H9 (cell line): ENCODE data around the gene RAB19. TPM values are rescaled to one million over a fixed set of nuclear protein-coding genes. Genes with fewer than 3 reads are reported as not detected.
"Not testable (repeated sequence)": the region's sequence is repeated elsewhere in the genome, so short reads cannot be mapped to it uniquely, and the experiment has no call there.

Source experiments
- DNase-seq: peaks from one replicate; pipeline ENCODE4 v3.0.0-alpha.2; 2017
- H2AFZ ChIP-seq: one replicate; pipeline ENCODE4 v1.6.1; 2013; ENCODE audit warnings: mild to moderate bottlenecking, low read length, control low read depth, moderate library complexity
- H2AK5ac ChIP-seq: 2 replicates; pipeline ENCODE4 v1.6.1; 2013; ENCODE audit warnings: low read length, control low read depth, mixed read lengths; ENCODE audit not compliant: insufficient read length
- H2BK120ac ChIP-seq: one replicate; pipeline ENCODE4 v1.6.1; 2013; ENCODE audit warnings: low read depth, mild to moderate bottlenecking, low read length, control low read depth, inconsistent platforms; ENCODE audit not compliant: poor library complexity, severe bottlenecking
- H2BK12ac ChIP-seq: 2 replicates; pipeline ENCODE4 v1.6.1; 2013; ENCODE audit warnings: low read length, control low read depth, mixed read lengths, low read depth; ENCODE audit not compliant: insufficient read length
- H2BK15ac ChIP-seq: 2 replicates; pipeline ENCODE4 v1.6.1; 2013; ENCODE audit warnings: low read depth, low read length, control low read depth
- H2BK20ac ChIP-seq: one replicate; pipeline ENCODE4 v1.6.1; 2013; ENCODE audit warnings: low read depth, mild to moderate bottlenecking, low read length, control low read depth, inconsistent platforms; ENCODE audit not compliant: poor library complexity, severe bottlenecking
- H2BK5ac ChIP-seq: 2 replicates; pipeline ENCODE4 v1.6.1; 2013; ENCODE audit warnings: low read length, control low read depth, mixed read lengths; ENCODE audit not compliant: insufficient read length
- H3K14ac ChIP-seq: 2 replicates; pipeline ENCODE4 v1.6.1; 2013; ENCODE audit warnings: low read length, control low read depth; ENCODE audit not compliant: insufficient read depth
- H3K18ac ChIP-seq: 2 replicates; pipeline ENCODE4 v1.6.1; 2013; ENCODE audit warnings: low read depth, mild to moderate bottlenecking, mixed read lengths, low read length, control low read depth; ENCODE audit not compliant: insufficient read length
- H3K23ac ChIP-seq: 2 replicates; pipeline ENCODE4 v1.6.1; 2013; ENCODE audit warnings: low read length, control low read depth, mixed read lengths, low read depth; ENCODE audit not compliant: insufficient read length
- H3K23me2 ChIP-seq: 2 replicates; pipeline ENCODE4 v1.6.1; 2013; ENCODE audit warnings: low read depth, mild to moderate bottlenecking, mixed read lengths, low read length, control low read depth; ENCODE audit not compliant: insufficient read length, poor library complexity, severe bottlenecking
- H3K27ac ChIP-seq: 2 replicates; pipeline ENCODE4 v1.5.1; 2013; ENCODE audit warnings: low read length, control low read depth, mixed read lengths, low read depth; ENCODE audit not compliant: insufficient read length
- H3K27me3 ChIP-seq: 2 replicates; pipeline ENCODE4 v1.6.1; 2013; ENCODE audit warnings: low read length, control low read depth, inconsistent platforms; ENCODE audit not compliant: insufficient read depth
- H3K4ac ChIP-seq: 2 replicates; pipeline ENCODE4 v1.6.1; 2013; ENCODE audit warnings: low read depth, mild to moderate bottlenecking, control low read depth, inconsistent platforms, low read length, moderate library complexity
- H3K4me1 ChIP-seq: 2 replicates; pipeline ENCODE4 v1.6.1; 2013; ENCODE audit warnings: low read length, control low read depth, inconsistent platforms; ENCODE audit not compliant: insufficient read depth
- H3K4me2 ChIP-seq: 2 replicates; pipeline ENCODE4 v1.6.1; 2013; ENCODE audit warnings: low read length, control low read depth, mixed read lengths; ENCODE audit not compliant: insufficient read length, insufficient read depth
- H3K56ac ChIP-seq: 2 replicates; pipeline ENCODE4 v1.6.1; 2013; ENCODE audit warnings: low read depth, mild to moderate bottlenecking, mixed read lengths, low read length, control low read depth; ENCODE audit not compliant: insufficient read length
- H3K79me1 ChIP-seq: 2 replicates; pipeline ENCODE4 v1.6.1; 2013; ENCODE audit warnings: low read depth, mild to moderate bottlenecking, moderate library complexity, low read length, control low read depth, inconsistent platforms; ENCODE audit not compliant: insufficient read depth, poor library complexity, severe bottlenecking
- H3K79me2 ChIP-seq: 2 replicates; pipeline ENCODE4 v1.6.1; 2013; ENCODE audit warnings: low read length, control low read depth, inconsistent platforms; ENCODE audit not compliant: insufficient read depth
- H3K9ac ChIP-seq: 2 replicates; pipeline ENCODE4 v1.6.1; 2013; ENCODE audit warnings: low read length, control low read depth, mixed read lengths; ENCODE audit not compliant: insufficient read length; ENCODE audit errors: extremely low read depth
- H3K9me3 ChIP-seq: one replicate; pipeline ENCODE4 v1.6.1; 2013; ENCODE audit warnings: low read depth, low read length, inconsistent platforms; ENCODE audit not compliant: control insufficient read depth
- H3T11ph ChIP-seq: one replicate; pipeline ENCODE4 v1.6.1; 2013; ENCODE audit warnings: mild to moderate bottlenecking, low read length, control low read depth, inconsistent platforms
- H4K20me1 ChIP-seq: one replicate; pipeline ENCODE4 v1.6.1; 2013; ENCODE audit not compliant: control insufficient read depth, insufficient read length, insufficient read depth
- H4K5ac ChIP-seq: 2 replicates; pipeline ENCODE4 v1.6.1; 2013; ENCODE audit warnings: low read depth, mild to moderate bottlenecking, mixed read lengths, low read length, control low read depth; ENCODE audit not compliant: insufficient read length
- H4K8ac ChIP-seq: replicated peaks from 2 replicates; pipeline ENCODE4 v1.6.1; 2013; ENCODE audit warnings: low read length, control low read depth, mixed read lengths, low read depth; ENCODE audit not compliant: insufficient read length
- H4K91ac ChIP-seq: 2 replicates; pipeline ENCODE4 v1.6.1; 2013; ENCODE audit warnings: low read depth, mild to moderate bottlenecking, moderate library complexity, mixed read lengths, low read length, control low read depth; ENCODE audit not compliant: insufficient read length
- H3K27ac Mint-ChIP-seq, 3 experiments: 2 replicates in 2 of 3; 3 replicates in 1 of 3; pipeline ENCODE4 v1.8.0; 2020 to 2021; ENCODE audit warnings: mixed read lengths in 3 of 3, mild to moderate bottlenecking in 1 of 3, moderate library complexity in 1 of 3
- H3K27me3 Mint-ChIP-seq: 2 replicates; pipeline ENCODE4 v1.8.0; 2021; ENCODE audit warnings: low read depth, mild to moderate bottlenecking, moderate library complexity, mixed read lengths
- H3K36me3 Mint-ChIP-seq, 3 experiments: 2 replicates in 2 of 3; 3 replicates in 1 of 3; pipeline ENCODE4 v1.8.0; 2020 to 2021; ENCODE audit warnings: low read depth in 3 of 3, mixed read lengths in 3 of 3; ENCODE audit not compliant: insufficient read depth in 1 of 3
- H3K4me1 Mint-ChIP-seq, 2 experiments: 2 replicates each; pipeline ENCODE4 v1.8.0; 2020; ENCODE audit warnings: mixed read lengths in 2 of 2
- H3K4me3 Mint-ChIP-seq, 2 experiments: 2 replicates in 1 of 2; 3 replicates in 1 of 2; pipeline ENCODE4 v1.8.0; 2020 to 2021; ENCODE audit warnings: mild to moderate bottlenecking in 2 of 2, mixed read lengths in 2 of 2, moderate library complexity in 1 of 2
- H3K9me3 Mint-ChIP-seq, 2 experiments: 2 replicates in 1 of 2; 3 replicates in 1 of 2; pipeline ENCODE4 v1.8.0; 2020; ENCODE audit warnings: mild to moderate bottlenecking in 2 of 2, mixed read lengths in 2 of 2, moderate library complexity in 1 of 2
- CTCF ChIP-seq: fragments of 200-600 bp; sonication (generic); conservative IDR thresholded peaks from 3 replicates; pipeline ENCODE4 v1.8.0; 2021; ENCODE audit warnings: antibody characterized with exemption, mild to moderate bottlenecking
- WGBS: extraction: QIAGEN DNeasy Blood & Tissue Kit; methylation state at CpG from one replicate; pipeline ENCODE4 v1.1.7; 2013; ENCODE audit warnings: missing lambda C conversion rate, low lambda C conversion rate, mixed read lengths; ENCODE audit not compliant: insufficient read length; ENCODE audit errors: extremely low coverage; 5-methylcytosine and 5-hydroxymethylcytosine counted together
- total RNA-seq: library from RNA; stranded (reverse); gene quantifications from 2 replicates; pipeline ENCODE4 v1.2.1, GENCODE V29; 2021

Gene RAB19
- total RNA-seq, 1 experiment from 2014 or later: 15.1 TPM

- no peak for TF ChIP-seq CTCF
- H3K56ac ChIP-seq: no peak overlapping the region
- no peak overlapping the region for H2BK120ac ChIP-seq
- no peak overlapping the region for H4K8ac ChIP-seq
- H3K9me3 ChIP-seq: no peaks in the 10 kb centered on the region
- no peak overlapping the region for H3K27ac ChIP-seq
- H3K79me2 ChIP-seq: no peaks in the 10 kb centered on the region
- Mint-ChIP-seq H3K27ac (peak overlapping the region in 2 of 3 experiments; percentile 41 to 80; a peak in 3 of 7 replicates), H3K4me3 (no peak overlapping the region), H3K27me3 (no peaks in the 10 kb centered on the region), H3K4me1 (peaks cover 86 to 87% of the 10 kb centered on the region in 2 experiments), H3K36me3 (peaks cover 35 to 48% (median 47%) of the 10 kb centered on the region in 3 experiments), H3K9me3 (no peaks in the 10 kb centered on the region)
- no peak overlapping the region for H2BK15ac ChIP-seq
- H3K23me2 ChIP-seq: no peaks in the 10 kb centered on the region
- no peak overlapping the region for H3K4me2 ChIP-seq
- H4K91ac ChIP-seq: no peak overlapping the region
- H4K20me1 ChIP-seq: no peaks in the 10 kb centered on the region
- no peak overlapping the region for H2BK20ac ChIP-seq
- H2BK12ac ChIP-seq: no peak overlapping the region
- no peaks in the 10 kb centered on the region for H3K27me3 ChIP-seq
- no peak overlapping the region for H2AK5ac ChIP-seq
- no peak overlapping the region for H3K18ac ChIP-seq
- H2AFZ ChIP-seq: no peak overlapping the region
- H3K79me1 ChIP-seq: peaks cover 2% of the 10 kb centered on the region
- no peak for DNase-seq
- no peak overlapping the region for H4K5ac ChIP-seq
- no peak overlapping the region for H3K4ac ChIP-seq
- H3K23ac ChIP-seq: no peak overlapping the region
- no peak overlapping the region for H3K14ac ChIP-seq
- H2BK5ac ChIP-seq: no peak overlapping the region
- no CpG with 5 or more reads among the region's 4 CpGs for WGBS
- peaks cover 35% of the 10 kb centered on the region for H3K4me1 ChIP-seq
- no peak overlapping the region for H3T11ph ChIP-seq
- H3K9ac ChIP-seq: no peak overlapping the region
These were observed 49.4 kb downstream of the RAB19 start for GRCh38 chr7:140453273-140453672.

DNA sequence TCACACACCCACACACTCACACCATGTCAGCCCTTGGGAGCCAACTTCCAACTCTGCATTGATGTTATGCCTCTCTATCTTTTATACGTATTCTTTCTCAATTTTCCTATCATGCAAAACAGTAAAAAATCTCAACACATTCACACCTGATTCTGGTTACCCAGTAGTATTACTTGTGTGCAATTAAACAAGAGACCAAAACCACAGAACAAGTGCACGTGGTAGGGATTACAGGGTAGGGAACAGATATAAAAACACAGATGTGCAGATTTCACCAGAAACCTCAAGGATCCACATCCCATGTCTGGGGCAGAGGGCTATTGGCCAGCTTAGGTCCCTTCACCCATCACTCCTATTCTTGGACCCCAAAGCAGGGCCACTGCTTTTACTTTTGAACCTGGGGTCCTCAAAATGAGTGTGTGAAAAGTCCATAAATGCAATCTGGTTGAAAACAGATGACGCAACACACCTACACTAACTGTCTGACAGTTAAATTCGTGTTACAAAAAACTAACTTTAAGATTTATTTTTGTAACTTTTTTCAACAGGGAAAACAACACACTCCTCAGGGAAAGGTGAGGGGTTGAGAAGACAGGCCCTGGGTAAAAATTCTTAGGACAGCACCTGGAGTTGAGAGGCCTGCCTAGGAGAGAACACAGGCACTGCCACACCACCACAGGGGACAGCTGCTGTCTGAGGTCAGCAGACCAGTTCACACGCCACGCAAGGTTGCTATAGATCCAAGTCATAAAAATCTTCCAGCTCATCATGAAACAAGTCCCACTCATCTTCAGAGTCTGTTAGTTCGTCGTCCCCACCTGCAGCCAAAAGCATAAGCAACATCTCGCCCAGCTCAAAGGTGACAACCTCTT lies 50.2 kb downstream of the RAB19 start:
- H2BK12ac ChIP-seq, H3K27me3 ChIP-seq, H3K4ac ChIP-seq, H2AFZ ChIP-seq, H4K20me1 ChIP-seq, H3K18ac ChIP-seq, H3K14ac ChIP-seq, H3K9me3 ChIP-seq, H2BK20ac ChIP-seq, H2BK5ac ChIP-seq, H3K4me2 ChIP-seq, H4K8ac ChIP-seq, H2BK120ac ChIP-seq, H4K5ac ChIP-seq, H3K4me3 Mint-ChIP-seq, H3T11ph ChIP-seq, H3K79me1 ChIP-seq, H3K23me2 ChIP-seq, H4K91ac ChIP-seq, H2AK5ac ChIP-seq, H3K56ac ChIP-seq, DNase-seq, H3K23ac ChIP-seq, H3K9me3 Mint-ChIP-seq, H3K79me2 ChIP-seq, H3K27ac ChIP-seq, H3K9ac ChIP-seq, H3K27me3 Mint-ChIP-seq, H2BK15ac ChIP-seq: not testable (repeated sequence)
- peaks cover 32% of the 10 kb centered on the region for H3K4me1 ChIP-seq
- 100% methylated on average over 1 of the region's 9 CpGs for WGBS
- H3K4me1 Mint-ChIP-seq: peaks cover 85 to 86% of the 10 kb centered on the region in 2 experiments
- peak overlapping the region; percentile 53 to 98 (median 93); a peak in 6 of 7 replicates for H3K27ac Mint-ChIP-seq
- peaks cover 39 to 54% (median 52%) of the 10 kb centered on the region in 3 experiments for H3K36me3 Mint-ChIP-seq
